HAP-1 (cell line): ENCODE measurements around the gene KIF1A.
A peak's percentile ranks its signal among the peaks of the same experiment; 100 is the strongest.

Experiments used
- DNase-seq, 2 experiments: peaks; one replicate each; pipeline ENCODE4 v3.0.0-alpha.2; 2016 to 2020; ENCODE audit warnings: low spot score in 2 of 2
- H3K27me3 ChIP-seq: fragments of 250-450 bp; sonication (Bioruptor Pico); 2 replicates; pipeline ENCODE4 v1.5.1; 2020; ENCODE audit warnings: low read depth, mild to moderate bottlenecking, moderate library complexity
- H3K36me3 ChIP-seq: fragments of 250-450 bp; sonication (Bioruptor Pico); replicated peaks from 2 replicates; pipeline ENCODE4 v1.5.1; 2020; ENCODE audit warnings: mild to moderate bottlenecking
- H3K4me1 ChIP-seq: fragments of 250-450 bp; sonication (Bioruptor Pico); 2 replicates; pipeline ENCODE4 v1.5.1; 2020; ENCODE audit warnings: mild to moderate bottlenecking
- H3K4me3 ChIP-seq: fragments of 250-450 bp; sonication (Bioruptor Pico); 2 replicates; pipeline ENCODE4 v1.5.1; 2020; ENCODE audit warnings: mild to moderate bottlenecking, moderate library complexity
- H3K9me3 ChIP-seq: fragments of 250-450 bp; sonication (Bioruptor Pico); 2 replicates; pipeline ENCODE4 v1.5.1; 2020; ENCODE audit warnings: mild to moderate bottlenecking, moderate library complexity
- in situ Hi-C: fragments of 300-500 bp; cut with MboI; formaldehyde crosslinking; loops from 3 replicates; pipeline ENCODE4 v1.14.3; 2020; ENCODE audit warnings: low sequenced_read_pairs, inconsistent platforms, mixed read lengths

The KIF1A gene

DNA sequence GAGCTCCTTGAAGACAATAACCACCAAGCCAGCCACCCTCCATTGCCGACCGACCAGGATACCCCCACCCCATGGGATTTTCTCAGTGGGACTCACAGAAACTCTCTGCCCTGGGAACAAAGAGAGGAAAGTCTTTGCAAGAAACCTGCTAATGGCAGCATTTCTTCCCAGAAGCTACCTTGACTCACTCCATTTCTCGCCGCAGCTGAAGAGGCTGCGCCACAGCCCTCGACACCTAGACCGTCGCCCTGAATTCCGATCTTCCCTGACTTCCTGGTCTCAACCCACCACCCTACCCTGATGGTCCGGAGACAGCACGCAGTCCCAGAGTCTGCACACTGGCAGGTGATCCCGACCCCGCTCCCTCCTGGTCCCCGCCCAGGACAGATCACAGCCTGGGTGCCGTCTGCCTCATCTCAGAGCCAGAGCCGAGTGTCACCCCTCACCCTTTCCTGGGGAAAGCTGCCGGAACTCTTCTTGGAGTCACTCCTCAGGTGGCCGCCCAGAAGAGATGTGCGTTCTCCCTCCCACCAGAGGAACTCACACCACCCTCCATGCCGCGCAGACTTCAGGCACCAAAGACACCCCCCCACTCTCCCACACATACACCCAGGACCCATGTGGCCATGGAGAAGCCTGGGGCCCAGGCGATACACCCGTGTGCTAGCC lies 103.8 kb downstream of the KIF1A start:
- Histone ChIP-seq H3K4me1 (no peaks in the 10 kb centered on the region), H3K4me3 (no peak overlapping the region), H3K9me3 (no peaks in the 10 kb centered on the region), H3K36me3 (peaks cover 39% of the 10 kb centered on the region), H3K27me3 (no peaks in the 10 kb centered on the region)
- in situ Hi-C loops, result loop anchor here (10.0 kb wide), 1 partner anchor 51 kb away; no protein-coding TSS in a partner anchor
- DNase-seq, result no peak

DNA sequence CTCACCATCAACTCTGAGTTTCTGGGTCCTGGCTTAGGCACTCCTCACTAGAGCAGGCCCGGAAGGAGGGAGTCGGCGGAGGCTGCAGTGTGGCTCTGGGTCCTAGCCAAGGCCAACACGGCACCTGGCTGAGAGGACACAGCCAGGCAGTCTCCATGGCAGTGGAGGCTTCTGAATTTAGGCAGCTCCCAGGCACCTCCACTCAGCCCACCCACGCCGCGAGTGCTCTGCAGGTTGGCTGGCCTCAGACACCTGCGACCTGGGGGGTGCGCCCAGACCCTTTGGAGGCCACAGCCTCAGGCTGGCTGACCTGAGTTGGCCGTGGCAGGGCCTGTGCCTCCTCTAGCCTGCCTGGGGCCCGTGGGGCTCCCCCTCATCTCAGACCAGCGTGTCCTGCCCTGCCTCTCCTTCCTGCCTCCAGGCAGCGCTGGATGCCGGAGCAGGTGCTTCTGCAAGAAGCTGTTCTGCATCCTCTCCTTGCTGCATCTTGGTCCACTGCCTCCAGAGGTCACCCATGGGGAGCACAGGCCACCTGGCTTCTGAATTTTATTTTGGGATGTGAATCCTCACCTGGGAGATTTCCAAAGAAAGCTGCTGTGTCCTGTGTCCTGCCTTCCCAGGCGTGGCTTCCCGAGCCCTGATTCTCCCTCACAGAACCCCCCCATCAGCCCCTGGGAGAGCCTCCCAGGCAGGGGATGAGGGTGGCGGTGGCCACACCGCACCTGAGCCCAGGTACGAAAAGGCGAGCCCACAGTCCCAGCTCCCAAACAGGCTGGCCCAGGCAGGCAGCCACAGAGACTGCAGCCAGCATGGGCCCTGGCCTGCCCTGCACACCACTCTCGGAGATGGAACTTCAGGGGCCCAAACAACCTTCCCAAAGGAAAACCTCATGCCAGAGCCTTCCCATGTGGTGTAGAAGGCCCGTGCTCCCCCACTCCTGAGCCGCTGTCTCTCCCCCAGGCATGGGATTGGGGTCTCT lies 105.0 kb downstream of the KIF1A start:
- Histone ChIP-seq H3K4me3 (no peak overlapping the region), H3K9me3 (no peaks in the 10 kb centered on the region), H3K27me3 (no peaks in the 10 kb centered on the region), H3K4me1 (no peaks in the 10 kb centered on the region), H3K36me3 (peaks cover 31% of the 10 kb centered on the region)
- in situ Hi-C loops, result loop anchor here (10.0 kb wide), 1 partner anchor 50 kb away; no protein-coding TSS in a partner anchor
- DNase-seq, result no peak

GRCh38 chr2:240713928-240714746 lies 105.9 kb downstream of the KIF1A start:
- no peak for DNase-seq
- Histone ChIP-seq H3K36me3 (peaks cover 22% of the 10 kb centered on the region), H3K27me3 (peaks cover 2% of the 10 kb centered on the region; the same call in 1 of the 2 replicates), H3K4me1 (no peaks in the 10 kb centered on the region), H3K4me3 (no peak overlapping the region), H3K9me3 (no peaks in the 10 kb centered on the region)
- in situ Hi-C loops, result loop anchor here (10.0 kb wide), 1 partner anchor 49 kb away; no protein-coding TSS in a partner anchor

DNA sequence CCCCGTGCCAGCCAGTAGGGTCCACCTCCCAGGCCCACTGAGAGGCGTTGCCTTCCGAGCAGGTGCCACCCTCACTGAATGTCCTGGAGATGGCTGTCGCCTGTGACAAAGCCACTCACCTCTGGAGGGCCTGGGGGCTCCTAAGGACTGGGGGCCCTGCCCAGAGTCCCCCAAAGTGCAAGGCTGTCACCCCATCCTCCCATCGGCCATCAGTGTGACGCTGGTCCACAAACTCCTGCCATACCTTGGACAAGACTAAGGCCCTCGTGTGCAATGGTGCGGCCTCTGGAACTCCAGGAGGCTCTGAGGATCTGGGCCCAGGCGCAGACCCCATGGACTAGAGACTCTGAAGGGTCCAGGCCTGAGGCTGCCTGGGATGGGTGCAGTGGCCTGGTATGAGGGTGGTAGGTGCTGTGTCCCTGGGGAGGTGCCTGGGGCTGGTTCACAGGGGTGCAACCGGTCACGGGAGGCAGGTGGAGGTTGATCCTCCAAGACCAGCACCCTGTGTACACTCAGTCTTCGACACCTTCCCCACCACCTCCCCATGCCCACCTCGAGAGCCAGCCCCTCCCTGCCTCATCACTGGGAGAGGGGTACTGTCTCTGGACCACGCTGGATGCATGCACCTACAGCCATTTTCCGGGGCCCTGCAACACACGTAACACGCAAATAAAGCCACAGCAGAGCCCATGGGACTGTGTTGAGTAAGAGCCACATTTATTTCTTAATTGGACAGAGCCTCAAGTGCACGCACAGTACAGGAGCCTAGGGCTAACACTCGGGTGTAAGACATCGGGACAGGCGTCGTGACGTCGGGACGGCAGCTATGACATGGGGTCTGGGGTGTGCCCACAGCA lies 106.7 kb downstream of the KIF1A start:
- H3K4me1 ChIP-seq, result no peaks in the 10 kb centered on the region
- peaks cover 13% of the 10 kb centered on the region for H3K36me3 ChIP-seq
- H3K27me3 ChIP-seq, result peaks cover 6% of the 10 kb centered on the region; the same call in 1 of the 2 replicates
- H3K4me3 ChIP-seq, result no peak overlapping the region
- no peaks in the 10 kb centered on the region for H3K9me3 ChIP-seq
- in situ Hi-C loops, result loop anchor here (10.0 kb wide), 1 partner anchor 48 kb away; no protein-coding TSS in a partner anchor
- peak in 1 of 2 experiments; percentile 42 for DNase-seq

DNA sequence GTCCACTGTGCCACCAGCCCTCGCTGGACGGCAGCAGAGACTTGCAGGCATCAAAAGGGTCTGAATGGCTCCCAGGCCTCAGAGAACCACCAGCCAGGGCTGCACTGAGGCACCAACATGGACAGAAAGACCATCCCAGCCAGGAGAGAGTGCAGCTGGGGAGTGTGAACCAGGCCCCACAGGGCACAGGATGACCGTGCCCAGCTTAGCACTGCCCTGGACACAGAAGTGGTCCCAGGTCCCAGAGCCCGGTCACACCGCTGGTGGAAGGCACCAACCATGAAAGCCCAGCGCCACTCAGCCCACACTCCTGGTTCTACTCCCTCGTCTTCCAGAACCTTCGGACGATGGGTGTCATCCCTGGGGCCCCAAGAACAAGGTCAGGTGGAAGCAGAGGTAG lies 107.9 kb downstream of the KIF1A start:
- Histone ChIP-seq H3K4me1 (no peaks in the 10 kb centered on the region), H3K27me3 (peaks cover 9% of the 10 kb centered on the region; the same call in 1 of the 2 replicates), H3K9me3 (no peaks in the 10 kb centered on the region), H3K36me3 (peaks cover 1% of the 10 kb centered on the region), H3K4me3 (no peak overlapping the region)
- no peak for DNase-seq
- in situ Hi-C loops, result loop anchor here (10.0 kb wide), 1 partner anchor 47 kb away; no protein-coding TSS in a partner anchor

DNA sequence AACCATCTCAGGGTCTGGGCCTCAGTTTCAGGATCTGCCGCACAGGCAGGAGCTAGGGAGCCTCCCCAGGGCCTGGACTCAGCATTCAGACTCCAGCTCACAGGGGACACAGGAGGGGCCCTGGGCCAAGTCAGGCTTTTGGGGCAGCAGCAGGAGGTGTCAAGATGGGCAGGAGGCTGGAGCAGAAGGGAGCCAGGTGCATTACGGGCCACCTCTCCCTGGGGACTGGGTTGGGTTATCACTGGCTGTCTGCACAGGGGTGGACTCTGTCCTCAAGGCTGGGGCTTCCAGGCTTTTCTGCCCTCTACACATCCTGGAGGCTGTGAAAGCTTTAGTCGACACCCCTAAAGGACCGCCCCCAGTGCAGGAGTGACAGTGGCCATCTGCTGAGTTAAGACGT lies 108.3 kb downstream of the KIF1A start:
- H3K36me3 ChIP-seq, result no peaks in the 10 kb centered on the region; the same call in 1 of the 2 replicates
- in situ Hi-C loops, result loop anchor here (10.0 kb wide), 1 partner anchor 47 kb away; no protein-coding TSS in a partner anchor
- DNase-seq, result no peak
- H3K4me1 ChIP-seq, result no peaks in the 10 kb centered on the region
- no peak overlapping the region for H3K4me3 ChIP-seq
- H3K9me3 ChIP-seq, result no peaks in the 10 kb centered on the region
- H3K27me3 ChIP-seq, result peaks cover 11% of the 10 kb centered on the region

DNA sequence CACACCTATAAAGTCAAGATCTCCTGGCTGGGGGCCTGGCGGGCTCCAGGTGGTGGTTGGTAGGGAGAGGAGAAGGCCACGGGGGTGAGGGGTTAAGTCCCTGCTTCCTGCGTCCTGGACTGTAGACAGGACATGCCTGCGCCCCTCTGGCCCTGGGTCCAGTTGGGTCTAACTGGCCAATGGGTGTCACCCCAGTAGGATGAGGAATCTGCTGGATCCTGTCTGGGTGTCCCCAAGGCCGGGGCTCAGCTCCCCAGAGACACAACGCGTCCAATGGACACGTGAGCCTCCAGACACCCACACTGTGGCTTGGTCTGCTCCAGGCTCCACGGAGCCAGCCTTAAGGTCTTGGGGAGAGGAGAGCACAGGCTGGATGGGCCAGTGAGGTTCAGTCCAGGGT lies 108.7 kb downstream of the KIF1A start:
- in situ Hi-C loops, result loop anchor here (10.0 kb wide), 1 partner anchor 46 kb away; no protein-coding TSS in a partner anchor
- Histone ChIP-seq H3K4me1 (no peaks in the 10 kb centered on the region), H3K4me3 (no peak overlapping the region), H3K36me3 (no peaks in the 10 kb centered on the region; the same call in 1 of the 2 replicates), H3K27me3 (peaks cover 15% of the 10 kb centered on the region), H3K9me3 (no peaks in the 10 kb centered on the region)
- no peak for DNase-seq

DNA sequence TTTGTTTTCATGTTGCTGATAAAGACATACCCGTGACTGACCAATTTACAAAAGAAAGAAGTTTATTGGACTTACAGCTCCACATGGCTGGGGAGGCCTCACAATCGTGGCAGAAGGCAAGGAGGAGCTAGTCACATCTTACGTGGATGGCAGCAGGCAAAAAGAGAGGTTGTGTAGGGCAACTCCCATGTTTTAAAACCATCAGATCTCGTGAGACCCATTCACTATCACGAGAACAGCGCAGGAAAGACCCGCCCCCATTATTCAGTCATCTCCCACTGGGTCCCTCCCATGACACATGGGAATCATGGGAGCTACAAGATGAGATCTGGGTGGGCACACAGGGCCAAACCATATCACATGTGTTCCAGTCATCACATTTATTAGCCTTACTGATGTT lies 111.6 kb downstream of the KIF1A start:
- H3K4me3 ChIP-seq, result no peak overlapping the region
- H3K27me3 ChIP-seq, result peaks cover 36% of the 10 kb centered on the region
- no peak for DNase-seq
- no peaks in the 10 kb centered on the region for H3K4me1 ChIP-seq
- no peaks in the 10 kb centered on the region for H3K36me3 ChIP-seq
- no peaks in the 10 kb centered on the region for H3K9me3 ChIP-seq
- in situ Hi-C loops, result no loop called here

- in situ Hi-C loops, result no loop called here
- H3K36me3 ChIP-seq, result no peaks in the 10 kb centered on the region
These were observed 112.2 kb downstream of the KIF1A start for GRCh38 chr2:240707821-240708220.

DNA sequence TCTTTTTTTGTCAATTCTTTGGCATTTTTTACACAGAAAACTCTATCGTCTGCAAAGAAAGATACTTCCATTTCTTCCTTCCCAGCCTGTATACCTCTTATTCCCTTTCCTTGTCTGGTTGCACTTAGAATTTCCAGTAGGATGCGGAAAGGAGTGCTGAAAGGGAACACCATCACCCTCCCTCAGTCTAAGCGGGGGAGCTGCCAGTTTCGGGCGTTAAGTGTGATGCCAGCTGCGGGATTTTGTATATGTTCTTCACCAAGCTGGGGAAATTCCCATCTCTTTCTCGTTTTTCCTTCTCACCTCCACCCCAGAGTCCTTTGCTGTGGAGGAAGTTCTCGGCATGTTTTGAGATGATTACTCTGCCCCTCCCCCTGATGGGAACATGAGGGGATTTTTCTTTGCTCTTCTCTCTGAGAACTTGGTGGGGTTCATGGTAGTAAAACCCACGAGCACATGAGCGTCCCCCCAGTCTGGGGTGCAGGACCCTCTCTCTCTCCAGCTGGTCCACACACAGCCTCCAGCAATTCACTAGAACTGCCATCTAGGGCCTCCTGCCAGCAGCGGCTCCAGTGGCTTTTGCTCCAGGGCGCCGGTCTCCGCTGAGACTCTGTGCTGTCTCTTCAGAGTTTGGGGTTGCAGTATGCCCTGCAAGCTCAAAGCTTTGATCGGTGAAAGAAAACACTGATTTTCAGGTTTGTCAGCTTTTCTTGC lies 112.8 kb downstream of the KIF1A start:
- DNase-seq, result no peak
- Histone ChIP-seq H3K4me1 (no peaks in the 10 kb centered on the region), H3K27me3 (peaks cover 37% of the 10 kb centered on the region), H3K36me3 (no peaks in the 10 kb centered on the region), H3K4me3 (no peak overlapping the region), H3K9me3 (no peaks in the 10 kb centered on the region)
- in situ Hi-C loops, result no loop called here

More at GRCh38 chr2:240707821-240708220, 112.2 kb downstream of the KIF1A start:
- H3K4me1 ChIP-seq, result no peaks in the 10 kb centered on the region
- no peaks in the 10 kb centered on the region for H3K9me3 ChIP-seq
- DNase-seq, result no peak
- no peak overlapping the region for H3K4me3 ChIP-seq
- peaks cover 37% of the 10 kb centered on the region for H3K27me3 ChIP-seq

GRCh38 chr2:240705204-240705791 lies 114.7 kb downstream of the KIF1A start:
- no peaks in the 10 kb centered on the region for H3K4me1 ChIP-seq
- no peak for DNase-seq
- no peak overlapping the region for H3K4me3 ChIP-seq
- in situ Hi-C loops, result no loop called here
- H3K36me3 ChIP-seq, result no peaks in the 10 kb centered on the region
- no peaks in the 10 kb centered on the region for H3K9me3 ChIP-seq
- peaks cover 37% of the 10 kb centered on the region for H3K27me3 ChIP-seq

GRCh38 chr2:240704651-240705050 lies 115.4 kb downstream of the KIF1A start:
- Histone ChIP-seq H3K27me3 (peaks cover 37% of the 10 kb centered on the region), H3K9me3 (no peaks in the 10 kb centered on the region), H3K4me3 (no peak overlapping the region), H3K4me1 (no peaks in the 10 kb centered on the region), H3K36me3 (no peaks in the 10 kb centered on the region)
- no peak for DNase-seq
- in situ Hi-C loops, result no loop called here
